Peyer's patch (tissue), 4 donors: ENCODE results near the gene SRC.

ENCODE experiments used
- POLR2A ChIP-seq, 2 donors: fragments of 450-650 bp; IDR thresholded peaks; one replicate each; pipeline ENCODE4 v1.5.1; 2017; ENCODE audit warnings: antibody characterized with exemption in 2 of 2, mild to moderate bottlenecking in 2 of 2, moderate library complexity in 2 of 2
- TF ChIP-seq, protein P1 (sequence below), 6 experiments: fragments of 450-650 bp in 4 of 6; fragments of 200-600 bp in 2 of 6; sonication (generic) in 1 of 6; IDR thresholded peaks; one replicate each; pipeline ENCODE4 v1.5.1; 2017 to 2019; ENCODE audit warnings: antibody characterized with exemption in 6 of 6, mild to moderate bottlenecking in 3 of 6, moderate library complexity in 1 of 6

DNA sequence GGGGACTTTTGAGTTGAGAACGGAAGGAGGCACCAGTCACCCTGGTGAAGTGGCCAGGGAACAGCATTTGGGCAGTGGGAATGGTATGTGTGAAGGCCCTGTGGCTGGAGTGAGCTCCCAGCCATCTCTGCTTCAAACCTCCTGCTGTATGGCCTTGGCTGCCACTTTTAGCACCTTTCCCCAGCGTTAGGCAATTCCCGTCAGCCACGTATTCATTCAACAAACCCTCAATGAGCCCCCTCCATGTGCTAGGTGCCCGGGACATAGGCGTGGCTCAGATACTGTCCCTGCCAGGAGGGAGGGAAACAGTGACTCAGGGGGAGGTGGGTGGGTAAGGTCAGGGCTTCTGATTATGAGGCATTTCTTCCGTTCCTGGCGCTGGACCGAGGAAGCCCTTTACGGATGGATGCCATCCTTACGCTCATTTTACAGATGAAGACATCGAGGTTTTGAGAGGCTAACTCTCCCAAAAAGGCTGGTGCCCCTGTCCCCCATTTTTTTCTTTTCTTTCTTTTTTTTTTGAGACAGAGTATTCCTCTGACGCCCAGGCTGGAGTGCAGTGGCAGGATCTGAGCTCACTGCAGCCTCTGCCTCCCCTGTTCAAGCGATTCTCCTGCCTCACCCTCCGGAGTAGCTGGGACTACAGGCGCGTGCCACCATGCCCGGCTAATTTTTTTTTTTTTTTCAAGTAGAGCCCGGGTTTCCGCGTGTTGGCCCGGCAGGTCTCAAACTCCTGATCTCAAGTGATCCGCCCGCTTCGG is 37.5 kb downstream of the SRC start:
- TF ChIP-seq, protein P1, sequence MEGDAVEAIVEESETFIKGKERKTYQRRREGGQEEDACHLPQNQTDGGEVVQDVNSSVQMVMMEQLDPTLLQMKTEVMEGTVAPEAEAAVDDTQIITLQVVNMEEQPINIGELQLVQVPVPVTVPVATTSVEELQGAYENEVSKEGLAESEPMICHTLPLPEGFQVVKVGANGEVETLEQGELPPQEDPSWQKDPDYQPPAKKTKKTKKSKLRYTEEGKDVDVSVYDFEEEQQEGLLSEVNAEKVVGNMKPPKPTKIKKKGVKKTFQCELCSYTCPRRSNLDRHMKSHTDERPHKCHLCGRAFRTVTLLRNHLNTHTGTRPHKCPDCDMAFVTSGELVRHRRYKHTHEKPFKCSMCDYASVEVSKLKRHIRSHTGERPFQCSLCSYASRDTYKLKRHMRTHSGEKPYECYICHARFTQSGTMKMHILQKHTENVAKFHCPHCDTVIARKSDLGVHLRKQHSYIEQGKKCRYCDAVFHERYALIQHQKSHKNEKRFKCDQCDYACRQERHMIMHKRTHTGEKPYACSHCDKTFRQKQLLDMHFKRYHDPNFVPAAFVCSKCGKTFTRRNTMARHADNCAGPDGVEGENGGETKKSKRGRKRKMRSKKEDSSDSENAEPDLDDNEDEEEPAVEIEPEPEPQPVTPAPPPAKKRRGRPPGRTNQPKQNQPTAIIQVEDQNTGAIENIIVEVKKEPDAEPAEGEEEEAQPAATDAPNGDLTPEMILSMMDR (IDR thresholded peaks at IDR 0.05), result no peak
- TF ChIP-seq POLR2A (IDR thresholded peaks at IDR 0.05), result no peak
